ENCODE results near the gene SPOCK1.
"Not testable (repeated sequence)": the region's sequence is repeated elsewhere in the genome, so short reads cannot be mapped to it uniquely, and the experiment has no call there.

SPOCK1 gene

GRCh38 chr5:136954142-136954541 lies 545.0 kb downstream of the SPOCK1 start:
- DNase-seq (ENCODE audit: low read depth in 2 of 2), result not testable (repeated sequence)

- DNase-seq (ENCODE audit: low read depth in 2 of 2), result not testable (repeated sequence)
These were observed 545.6 kb downstream of the SPOCK1 start for GRCh38 chr5:136953346-136954069.

GRCh38 chr5:136927571-136927970 lies 571.6 kb downstream of the SPOCK1 start:
- no peak for DNase-seq (ENCODE audit: low read depth in 2 of 2)

DNA sequence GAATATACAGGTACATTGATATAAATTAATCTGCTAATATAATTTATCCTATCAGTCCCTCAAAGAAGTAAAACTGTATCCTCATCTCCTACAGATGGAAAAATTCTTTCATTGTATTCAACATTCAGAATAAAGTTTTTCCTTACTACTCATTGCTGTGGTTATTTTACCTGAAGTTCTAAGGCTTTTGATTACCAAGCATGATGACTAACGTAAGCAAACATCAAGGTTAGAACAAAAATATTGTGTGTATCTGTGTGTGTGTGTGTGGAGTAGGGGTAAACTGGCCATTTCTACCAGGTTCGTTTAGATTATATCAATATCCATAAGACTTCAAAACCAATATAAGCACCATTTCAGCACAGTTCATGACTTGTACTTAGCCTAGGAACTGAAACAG lies 573.1 kb downstream of the SPOCK1 start:
- no peak for DNase-seq (ENCODE audit: low read depth in 2 of 2)
